ENCODE measurements around the gene NR2C2AP. TPM values are rescaled to one million over a fixed set of nuclear protein-coding genes. Genes with fewer than 3 reads are reported as not detected.

The NR2C2AP gene
- total and polyA plus RNA-seq, 2 donors (not counting 1 experiment from before 2014, with no cell fraction given): 27.4 to 29.3 TPM

GRCh38 chr19:19193926-19194325, 9.3 kb downstream of the NR2C2AP start:
- Mint-ChIP-seq H3K27ac (peak overlapping the region; percentile 58), H3K27me3 (no peaks in the 10 kb centered on the region), H3K4me3 (peak overlapping the region; percentile 97), H3K4me1 (peaks cover 45% of the 10 kb centered on the region), H3K9me3 (ENCODE audit: insufficient read depth) (no peaks in the 10 kb centered on the region)
- H3K9me3 ChIP-seq (ENCODE audit: control extremely low read depth in 1 of 3, control insufficient read depth in 2 of 3, insufficient read depth in 1 of 3, low read length in 2 of 3): no peaks in the 10 kb centered on the region
- WGBS (ENCODE audit: insufficient coverage): 100% methylated on average over 4 of the region's 5 CpGs
- H2AFZ ChIP-seq (ENCODE audit: insufficient read depth, low read depth, low read length, poor library complexity, severe bottlenecking): no peak overlapping the region
- peak overlapping the region; percentile 87 for H3K4me2 ChIP-seq (replicated peaks; ENCODE audit: low read depth, low read length, poor library complexity, severe bottlenecking)
- DNase-seq: no peak
- peaks cover 28 to 42% of the 10 kb centered on the region in 2 donors for H3K4me1 ChIP-seq (ENCODE audit: control insufficient read depth in 2 of 2, insufficient read depth in 2 of 2, low read length in 2 of 2)
- H3K27me3 ChIP-seq (replicated peaks in 1 of 4; ENCODE audit: control extremely low read depth in 1 of 4, control insufficient read depth in 3 of 4, insufficient read depth in 4 of 4, low read length in 3 of 4): no peaks in the 10 kb centered on the region
- POLR2A ChIA-PET: interaction anchor here (2.6 kb wide), 1 partner anchor 10 kb away, joined by 14 read pairs; the partner anchor contains the start of gene NR2C2AP
- H3K79me2 ChIP-seq (ENCODE audit: control insufficient read depth, insufficient read depth, low read length): peaks cover 52% of the 10 kb centered on the region
- CTCF ChIA-PET: interaction anchor here (0.6 kb wide), 1 partner anchor 455 kb away, joined by 4 read pairs; no protein-coding TSS in a partner anchor
- H3K4me3 ChIP-seq (ENCODE audit: control extremely low read depth in 1 of 5, extremely low read depth in 1 of 5, insufficient read depth in 1 of 5, low read depth in 2 of 5, low read length in 4 of 5): no peak overlapping the region
- intact Hi-C loops (cut with micrococcal nuclease): loop anchor here (5.0 kb wide), 1 partner anchor 538 kb away; the partner anchor contains the start of gene ZNF14
- no peak overlapping the region for H3K9ac ChIP-seq (ENCODE audit: low read length)
- no peak for TF ChIP-seq EZH2 (IDR thresholded peaks at IDR 0.05; ENCODE audit: borderline replicate concordance, insufficient read depth, low read depth, low read length, poor library complexity, severe bottlenecking)
- TF ChIP-seq, protein P1, sequence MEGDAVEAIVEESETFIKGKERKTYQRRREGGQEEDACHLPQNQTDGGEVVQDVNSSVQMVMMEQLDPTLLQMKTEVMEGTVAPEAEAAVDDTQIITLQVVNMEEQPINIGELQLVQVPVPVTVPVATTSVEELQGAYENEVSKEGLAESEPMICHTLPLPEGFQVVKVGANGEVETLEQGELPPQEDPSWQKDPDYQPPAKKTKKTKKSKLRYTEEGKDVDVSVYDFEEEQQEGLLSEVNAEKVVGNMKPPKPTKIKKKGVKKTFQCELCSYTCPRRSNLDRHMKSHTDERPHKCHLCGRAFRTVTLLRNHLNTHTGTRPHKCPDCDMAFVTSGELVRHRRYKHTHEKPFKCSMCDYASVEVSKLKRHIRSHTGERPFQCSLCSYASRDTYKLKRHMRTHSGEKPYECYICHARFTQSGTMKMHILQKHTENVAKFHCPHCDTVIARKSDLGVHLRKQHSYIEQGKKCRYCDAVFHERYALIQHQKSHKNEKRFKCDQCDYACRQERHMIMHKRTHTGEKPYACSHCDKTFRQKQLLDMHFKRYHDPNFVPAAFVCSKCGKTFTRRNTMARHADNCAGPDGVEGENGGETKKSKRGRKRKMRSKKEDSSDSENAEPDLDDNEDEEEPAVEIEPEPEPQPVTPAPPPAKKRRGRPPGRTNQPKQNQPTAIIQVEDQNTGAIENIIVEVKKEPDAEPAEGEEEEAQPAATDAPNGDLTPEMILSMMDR (IDR thresholded peaks at IDR 0.05): no peak
- peaks cover 2 to 19% of the 10 kb centered on the region in 2 experiments for H3K36me3 ChIP-seq (replicated peaks in 1 of 2; ENCODE audit: control extremely low read depth in 1 of 2, control insufficient read depth in 1 of 2, extremely low read depth in 1 of 2, insufficient read depth in 2 of 2, low read length in 1 of 2)
- H4K20me1 ChIP-seq (ENCODE audit: control insufficient read depth, insufficient read depth, low read length, poor library complexity, severe bottlenecking): peaks cover 13% of the 10 kb centered on the region
- no peak for ATAC-seq (ENCODE audit: low read depth)
- no peak overlapping the region for H3K27ac ChIP-seq (ENCODE audit: low read length in 2 of 2)

GRCh38 chr19:19192910-19193423, 10.2 kb downstream of the NR2C2AP start:
- no peaks in the 10 kb centered on the region for H3K27me3 ChIP-seq (replicated peaks in 1 of 4; ENCODE audit: control extremely low read depth in 1 of 4, control insufficient read depth in 3 of 4, insufficient read depth in 4 of 4, low read length in 3 of 4)
- no peaks in the 10 kb centered on the region for H3K9me3 Mint-ChIP-seq (ENCODE audit: insufficient read depth)
- H3K9ac ChIP-seq (ENCODE audit: low read length): peak overlapping the region; percentile 98
- H3K4me3 ChIP-seq (ENCODE audit: control extremely low read depth in 1 of 5, extremely low read depth in 1 of 5, insufficient read depth in 1 of 5, low read depth in 2 of 5, low read length in 4 of 5): peak overlapping the region; percentile 61 to 99 (median 93)
- ChIA-PET CTCF (interaction anchor here (0.7 to 1.0 kb wide), 3 partner anchors 14 to 58 kb away, joined by 3 to 4 read pairs (median 3); no protein-coding TSS in a partner anchor), POLR2A (interaction anchor here (0.6 to 2.6 kb wide), 4 partner anchors 11 to 1788 kb away, joined by 3 to 14 read pairs (median 8); partner anchors contain the start of gene NR2C2AP)
- peak overlapping the region; percentile 97 for H3K4me3 Mint-ChIP-seq
- H3K9me3 ChIP-seq (ENCODE audit: control extremely low read depth in 1 of 3, control insufficient read depth in 2 of 3, insufficient read depth in 1 of 3, low read length in 2 of 3): no peaks in the 10 kb centered on the region
- no peak for TF ChIP-seq EZH2 (IDR thresholded peaks at IDR 0.05; ENCODE audit: borderline replicate concordance, insufficient read depth, low read depth, low read length, poor library complexity, severe bottlenecking)
- TF ChIP-seq, protein P1 (IDR thresholded peaks at IDR 0.05): no peak
- ATAC-seq (ENCODE audit: low read depth) (no peak), DNase-seq (no peak)
- peaks cover 28 to 42% of the 10 kb centered on the region in 2 donors for H3K4me1 ChIP-seq (ENCODE audit: control insufficient read depth in 2 of 2, insufficient read depth in 2 of 2, low read length in 2 of 2)
- H3K27me3 Mint-ChIP-seq: no peaks in the 10 kb centered on the region
- H3K27ac ChIP-seq (ENCODE audit: low read length in 2 of 2): peak overlapping the region; percentile 42 to 100
- peaks cover 57% of the 10 kb centered on the region for H3K79me2 ChIP-seq (ENCODE audit: control insufficient read depth, insufficient read depth, low read length)
- peaks cover 0 to 10% of the 10 kb centered on the region in 2 experiments for H3K36me3 ChIP-seq (replicated peaks in 1 of 2; ENCODE audit: control extremely low read depth in 1 of 2, control insufficient read depth in 1 of 2, extremely low read depth in 1 of 2, insufficient read depth in 2 of 2, low read length in 1 of 2)
- H3K4me1 Mint-ChIP-seq: peaks cover 48% of the 10 kb centered on the region
- 0% methylated on average over 22 of the region's 22 CpGs for WGBS (ENCODE audit: insufficient coverage)
- H2AFZ ChIP-seq (ENCODE audit: insufficient read depth, low read depth, low read length, poor library complexity, severe bottlenecking): peak overlapping the region; percentile 78
- H3K27ac Mint-ChIP-seq: peak overlapping the region; percentile 98
- peak overlapping the region; percentile 87 for H3K4me2 ChIP-seq (replicated peaks; ENCODE audit: low read depth, low read length, poor library complexity, severe bottlenecking)
- peaks cover 13% of the 10 kb centered on the region for H4K20me1 ChIP-seq (ENCODE audit: control insufficient read depth, insufficient read depth, low read length, poor library complexity, severe bottlenecking)
- intact Hi-C loops (cut with micrococcal nuclease): loop anchor here (1.0 to 5.0 kb wide), 8 partner anchors 10 to 539 kb away; partner anchors contain the start of genes ARMC6, GATAD2A, MAU2 and NR2C2AP
